HG03108 (cell line): ENCODE measurements around the gene ITGB1.
A peak's percentile ranks its signal among the peaks of the same experiment; 100 is the strongest.
"Not testable (repeated sequence)": the region's sequence is repeated elsewhere in the genome, so short reads cannot be mapped to it uniquely, and the experiment has no call there.

Experiments
- ATAC-seq: cut with Tn5 transposase; IDR thresholded peaks from one replicate; pipeline ENCODE4 v1.9.1; 2021; ENCODE audit warnings: moderate library complexity; ENCODE audit not compliant: unreplicated experiment

The ITGB1 gene

GRCh38 chr10:32940321-32941301 lies 17.4 kb downstream of the ITGB1 start:
- no peak for ATAC-seq

DNA sequence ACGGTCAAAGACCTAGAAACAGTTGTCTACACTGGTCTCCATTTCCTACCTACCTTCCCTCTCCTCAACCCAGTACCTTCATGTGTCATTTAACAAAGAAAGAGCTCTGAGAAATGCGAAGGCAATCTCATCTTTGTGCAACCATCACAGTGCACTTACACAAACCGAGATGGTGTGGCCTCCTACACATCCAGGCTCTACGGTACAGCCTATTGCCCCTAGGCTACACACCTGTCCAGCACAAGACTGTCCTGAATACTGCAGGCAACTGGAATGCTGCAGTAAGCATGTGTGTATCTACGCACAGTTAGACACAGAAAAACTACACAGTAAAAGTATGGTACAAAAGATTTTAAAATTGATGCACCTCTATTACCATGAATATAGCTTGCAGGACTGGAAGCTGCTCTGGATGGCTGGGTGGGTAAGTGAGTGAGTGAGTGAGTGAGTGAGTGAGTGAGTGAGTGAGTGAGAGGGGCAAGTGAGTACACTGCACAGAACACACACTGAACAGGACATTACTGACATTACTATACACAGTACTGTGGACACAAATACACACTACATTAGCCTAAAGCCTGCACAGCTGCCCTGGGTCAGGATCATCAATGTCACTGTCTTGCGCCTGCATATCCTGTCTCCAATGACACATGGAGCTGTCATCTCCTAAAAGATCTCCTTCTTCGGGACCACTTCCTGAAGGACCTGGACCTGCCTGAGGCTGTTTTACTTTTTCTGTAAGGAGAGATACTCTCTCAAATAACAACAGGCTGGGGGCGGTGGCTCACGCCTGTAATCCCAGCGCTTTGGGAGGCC lies 18.5 kb downstream of the ITGB1 start:
- no peak for ATAC-seq

DNA sequence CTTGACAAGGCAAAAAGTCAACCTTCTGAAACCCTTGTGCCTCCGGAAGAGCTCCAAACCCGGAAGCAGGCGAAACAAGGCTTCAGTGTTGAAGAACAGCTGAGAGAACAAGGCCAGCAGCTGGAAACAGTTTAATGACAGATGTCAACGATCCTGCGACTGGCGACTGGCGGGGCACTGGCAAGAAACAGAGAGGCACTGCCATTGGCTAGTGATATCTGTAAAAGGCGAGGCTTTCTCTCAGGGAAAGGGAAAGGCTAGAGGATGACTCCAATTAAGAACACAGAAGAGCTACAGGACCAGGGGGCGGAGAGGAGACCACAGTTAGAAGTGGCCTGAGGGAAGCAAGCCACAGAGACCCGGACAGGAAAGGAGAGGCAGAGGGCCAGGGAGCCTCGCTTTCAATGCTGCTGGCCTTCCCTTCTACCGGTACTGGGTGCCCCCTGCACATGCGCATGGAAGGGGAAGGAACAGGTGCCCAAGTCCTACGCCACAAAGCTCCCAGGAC lies 19.4 kb downstream of the ITGB1 start:
- no peak for ATAC-seq

DNA sequence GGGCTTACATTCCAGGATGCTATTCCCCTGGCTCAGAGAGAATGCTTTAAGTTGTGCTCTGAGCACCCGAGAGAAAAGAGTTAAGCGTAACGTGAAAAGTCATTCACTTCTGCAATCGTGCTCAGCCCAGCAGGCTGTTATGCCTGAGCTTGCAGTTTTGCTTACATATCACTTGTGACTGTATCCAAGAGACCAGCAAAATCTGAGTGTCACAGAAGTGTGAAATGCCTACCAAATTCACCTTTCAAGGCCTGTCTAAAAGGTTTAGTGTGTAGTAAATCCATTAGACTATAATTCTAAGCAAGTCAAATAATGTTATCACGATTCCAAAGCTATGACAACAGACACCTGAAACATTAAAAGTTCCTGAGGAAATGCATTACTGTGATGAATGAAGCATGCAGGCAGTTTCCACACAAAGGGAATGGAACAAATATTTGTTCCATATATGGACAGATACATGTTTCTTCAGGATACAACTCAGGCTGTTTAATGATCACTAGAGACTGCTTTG lies 20.1 kb downstream of the ITGB1 start:
- ATAC-seq, result peak; percentile 42

DNA sequence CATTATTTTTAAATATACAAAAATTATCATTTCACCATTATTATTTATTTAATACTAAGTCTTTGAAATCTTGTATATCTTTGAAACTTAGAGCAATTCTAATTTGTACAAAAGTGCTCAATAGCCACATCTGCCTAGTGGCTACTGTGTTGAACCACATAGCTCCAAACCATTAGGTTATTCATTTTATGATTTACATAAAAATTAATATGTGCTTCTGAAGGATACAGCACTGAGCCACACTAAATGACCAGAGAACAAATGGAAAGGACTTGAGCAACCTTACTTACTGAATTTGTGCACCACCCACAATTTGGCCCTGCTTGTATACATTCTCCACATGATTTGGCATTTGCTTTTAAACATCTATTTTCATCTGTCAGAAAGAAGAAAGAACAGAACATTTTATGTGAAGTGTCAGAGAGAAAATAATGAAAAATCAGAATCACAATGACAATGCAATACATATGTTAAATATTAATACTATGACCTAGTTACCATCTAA lies 25.8 kb downstream of the ITGB1 start:
- ATAC-seq, result no peak

DNA sequence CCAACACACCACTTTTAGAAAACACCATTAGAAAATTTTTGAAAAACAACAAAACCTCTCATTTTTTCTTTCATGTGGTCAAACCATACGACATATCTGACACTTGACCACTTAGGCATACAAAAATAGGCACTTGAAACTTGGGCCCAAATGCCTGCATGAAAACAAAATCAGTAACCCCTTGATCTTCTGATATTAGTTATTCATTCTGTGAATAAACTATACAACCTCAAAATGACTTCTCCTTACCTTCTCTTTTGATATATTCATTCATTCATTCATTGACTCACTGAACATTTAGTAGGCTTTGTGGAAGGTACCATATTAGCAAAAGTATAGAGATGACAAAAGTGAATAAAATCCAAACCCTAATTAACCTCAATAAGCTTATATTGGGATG lies 26.4 kb downstream of the ITGB1 start:
- no peak for ATAC-seq

- ATAC-seq, result no peak
Observed at GRCh38 chr10:32930036-32930435, 28.0 kb downstream of the ITGB1 start.

DNA sequence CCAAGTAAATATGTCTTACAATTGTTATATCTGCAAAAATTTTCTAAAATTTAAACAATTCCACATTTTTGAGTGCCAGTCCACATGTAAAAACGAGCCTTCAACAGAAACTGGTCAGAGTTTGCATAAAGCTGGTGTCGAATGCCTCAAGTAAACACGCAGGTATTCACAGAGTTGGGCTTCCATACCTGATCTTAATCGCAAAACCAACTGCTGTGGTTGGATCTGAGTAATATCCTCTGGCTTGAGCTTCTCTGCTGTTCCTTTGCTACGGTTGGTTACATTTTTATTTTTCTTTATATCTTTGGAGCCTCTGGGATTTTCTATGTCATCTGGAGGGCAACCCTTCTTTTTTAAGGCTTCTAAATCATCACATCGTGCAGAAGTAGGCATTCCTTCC lies 28.4 kb downstream of the ITGB1 start:
- no peak for ATAC-seq

DNA sequence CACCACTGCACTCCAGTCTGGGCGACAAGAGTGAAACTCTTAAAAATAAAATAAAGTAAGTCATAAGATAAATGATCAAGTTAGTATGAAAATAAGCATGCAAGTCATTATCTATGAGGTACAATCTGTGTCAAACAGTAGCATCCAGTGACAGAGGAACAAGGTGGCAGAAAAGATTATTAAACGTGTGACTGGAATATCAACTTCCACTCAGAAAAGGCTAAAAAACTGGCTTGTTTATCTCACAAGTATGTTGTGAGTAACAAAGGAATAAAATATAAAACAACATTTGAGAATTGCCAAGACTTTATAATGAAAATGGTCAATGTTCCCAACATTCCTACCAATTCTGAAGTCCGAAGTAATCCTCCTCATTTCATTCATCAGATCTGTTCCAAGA lies 30.3 kb downstream of the ITGB1 start:
- no peak for ATAC-seq

DNA sequence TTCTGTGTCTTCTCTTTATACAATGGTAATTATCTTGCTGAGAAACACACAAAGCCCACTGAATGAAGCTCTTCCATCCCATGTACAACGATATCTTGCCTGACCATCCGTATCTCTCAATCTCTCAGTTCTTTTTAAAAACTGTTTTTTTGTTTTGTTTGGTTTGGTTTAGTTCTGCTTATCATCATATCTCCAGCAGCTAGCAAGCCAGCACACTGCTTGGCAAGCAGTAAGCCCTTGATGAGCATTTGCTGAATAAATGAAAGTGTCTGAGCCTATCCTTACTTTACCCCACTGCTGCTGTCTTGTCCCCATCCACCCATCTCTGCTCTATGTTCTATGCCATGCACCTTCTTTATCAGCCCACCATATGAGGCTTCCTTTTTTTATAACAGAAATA lies 34.2 kb downstream of the ITGB1 start:
- ATAC-seq, result no peak

GRCh38 chr10:32923134-32923533 lies 34.9 kb downstream of the ITGB1 start:
- ATAC-seq, result no peak

- no peak for ATAC-seq
Observed at GRCh38 chr10:32922170-32922569, 35.9 kb downstream of the ITGB1 start.

DNA sequence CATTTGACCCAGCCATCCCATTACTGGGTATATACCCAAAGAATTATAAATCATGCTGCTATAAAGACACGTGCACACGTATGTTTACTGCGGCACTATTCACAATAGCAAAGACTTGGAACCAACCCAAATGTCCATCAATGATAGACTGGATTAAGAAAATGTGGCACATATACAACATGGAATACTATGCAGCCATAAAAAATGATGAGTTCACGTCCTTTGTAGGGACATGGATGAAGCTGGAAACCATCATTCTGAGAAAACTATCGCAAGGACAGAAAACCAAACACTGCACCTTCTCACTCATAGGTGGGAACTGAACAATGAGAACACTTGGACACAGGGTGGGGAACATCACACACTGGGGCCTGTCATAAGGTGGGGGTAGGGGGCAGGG lies 40.2 kb downstream of the ITGB1 start:
- ATAC-seq, result not testable (repeated sequence)

GRCh38 chr10:32911285-32912016 lies 46.6 kb downstream of the ITGB1 start:
- no peak for ATAC-seq

GRCh38 chr10:32909970-32910369 lies 48.1 kb downstream of the ITGB1 start:
- not testable (repeated sequence) for ATAC-seq

GRCh38 chr10:32909456-32909855 lies 48.6 kb downstream of the ITGB1 start:
- ATAC-seq, result no peak

GRCh38 chr10:32906595-32906994 lies 51.4 kb downstream of the ITGB1 start:
- no peak for ATAC-seq

GRCh38 chr10:32905466-32905865 lies 52.6 kb downstream of the ITGB1 start:
- no peak for ATAC-seq

- ATAC-seq, result no peak
Observed at GRCh38 chr10:32901815-32902214, 56.2 kb downstream of the ITGB1 start.

GRCh38 chr10:32895200-32895968 lies 62.6 kb downstream of the ITGB1 start:
- ATAC-seq, result not testable (repeated sequence)
